NCI-H345 treated with DMSO at 0.1 percent for 48 hours (cell line): Measurements from ENCODE around the gene TRNP1.
A peak's percentile ranks its signal among the peaks of the same experiment; 100 is the strongest.

ENCODE experiments used
- DNase-seq: peaks from one replicate; lab custom pipeline; 2025; ENCODE audit not compliant: unreplicated experiment; lab: John Stamatoyannopoulos, UW

TRNP1 gene

GRCh38 chr1:27025718-27026117 is 32.2 kb downstream of the TRNP1 start:
- no peak for DNase-seq

DNA sequence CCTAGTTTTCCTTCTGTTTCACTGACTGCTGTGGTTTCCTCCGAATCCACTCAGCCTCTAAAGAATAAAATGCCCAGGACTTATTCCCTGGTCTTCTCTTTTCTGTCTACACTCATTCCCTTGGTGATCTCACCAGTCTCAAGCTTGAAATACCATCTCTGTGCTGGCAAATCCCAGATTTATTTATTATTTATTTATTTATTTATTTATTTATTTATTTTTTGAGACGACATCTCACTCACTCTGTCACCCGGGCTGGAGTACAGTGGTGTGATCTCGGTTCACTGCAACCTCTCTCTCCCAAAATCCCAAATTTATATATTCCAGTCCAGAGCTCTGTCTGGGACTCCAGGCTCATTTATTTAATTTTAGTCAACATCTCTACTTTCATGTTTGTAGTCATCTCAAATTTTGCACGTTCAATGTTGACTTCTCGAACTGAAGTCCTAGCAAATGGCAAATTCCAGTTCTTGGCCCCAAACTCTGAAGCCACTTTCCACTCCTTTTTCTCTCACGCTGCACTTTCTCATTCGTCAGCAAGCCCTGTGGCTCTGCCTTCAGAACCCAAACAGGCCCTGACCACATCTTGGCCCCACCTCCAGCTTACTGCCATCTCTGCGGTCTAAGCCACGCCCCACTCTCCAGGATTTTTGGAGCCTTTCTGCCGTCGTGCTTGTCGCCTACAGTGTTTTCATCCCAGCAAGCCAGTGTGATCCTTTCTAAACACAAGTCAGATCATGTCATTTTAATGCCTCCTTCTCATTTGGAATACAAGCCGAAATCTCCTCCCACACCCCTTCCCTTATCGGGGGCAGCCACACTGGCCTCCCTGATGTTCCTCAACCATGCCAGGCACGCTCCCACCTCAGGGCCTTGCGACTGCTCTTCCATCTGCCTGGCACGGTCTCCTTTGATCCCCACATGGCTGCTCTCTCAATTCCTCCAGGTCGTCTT is 33.4 kb downstream of the TRNP1 start:
- peak; percentile 32 for DNase-seq

DNA sequence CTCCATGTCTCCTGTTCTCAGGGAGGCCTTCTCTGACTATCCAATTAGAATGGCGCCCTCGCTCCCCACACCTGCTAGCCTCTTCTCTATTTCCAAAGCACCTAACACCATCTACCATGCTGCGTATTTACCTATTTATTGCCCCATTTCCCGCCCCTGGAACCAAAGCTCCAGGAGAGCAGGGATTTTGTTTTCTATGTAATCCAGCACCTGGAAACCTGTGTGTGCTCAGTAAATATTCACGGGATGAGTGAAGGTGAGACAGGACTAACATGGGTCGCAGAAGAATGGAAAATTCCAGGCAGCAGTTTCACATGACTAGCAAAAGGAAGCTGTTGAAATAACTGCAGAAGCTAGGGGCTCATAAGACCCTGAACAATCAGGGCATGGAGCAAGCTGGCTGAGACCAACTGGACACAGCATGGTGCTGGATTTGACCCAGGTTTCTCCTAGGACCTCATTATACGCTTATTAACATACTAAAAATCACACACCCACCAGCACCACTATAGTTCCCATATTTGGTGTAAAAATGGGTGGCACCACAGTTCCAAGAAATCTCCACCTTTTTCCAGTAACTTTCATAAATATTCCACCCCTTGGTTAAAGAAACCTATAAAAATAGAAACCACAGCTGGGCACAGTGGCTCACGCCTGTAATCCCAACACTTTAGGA is 34.2 kb downstream of the TRNP1 start:
- peak; percentile 47 for DNase-seq

DNA sequence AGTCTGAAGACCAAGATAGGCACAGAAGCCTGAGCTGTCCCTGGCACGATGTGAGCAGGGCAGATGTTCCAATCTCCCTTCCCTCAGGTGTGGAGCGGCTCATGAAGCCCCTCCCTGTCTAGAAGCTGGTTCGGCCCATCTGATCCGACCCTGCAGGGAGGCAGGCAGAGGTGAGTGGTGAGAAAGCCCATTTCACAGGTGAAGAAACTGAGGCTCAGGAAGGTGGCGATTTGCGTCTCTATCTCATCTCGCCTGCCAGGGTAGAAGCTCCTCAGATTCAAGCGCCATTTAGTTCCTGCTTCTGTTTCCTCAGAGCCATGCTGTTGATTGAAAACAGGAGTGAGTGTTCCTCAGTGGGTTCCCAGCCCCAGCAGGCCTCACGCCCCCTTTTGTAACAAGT is 36.0 kb downstream of the TRNP1 start:
- DNase-seq: no peak

DNA sequence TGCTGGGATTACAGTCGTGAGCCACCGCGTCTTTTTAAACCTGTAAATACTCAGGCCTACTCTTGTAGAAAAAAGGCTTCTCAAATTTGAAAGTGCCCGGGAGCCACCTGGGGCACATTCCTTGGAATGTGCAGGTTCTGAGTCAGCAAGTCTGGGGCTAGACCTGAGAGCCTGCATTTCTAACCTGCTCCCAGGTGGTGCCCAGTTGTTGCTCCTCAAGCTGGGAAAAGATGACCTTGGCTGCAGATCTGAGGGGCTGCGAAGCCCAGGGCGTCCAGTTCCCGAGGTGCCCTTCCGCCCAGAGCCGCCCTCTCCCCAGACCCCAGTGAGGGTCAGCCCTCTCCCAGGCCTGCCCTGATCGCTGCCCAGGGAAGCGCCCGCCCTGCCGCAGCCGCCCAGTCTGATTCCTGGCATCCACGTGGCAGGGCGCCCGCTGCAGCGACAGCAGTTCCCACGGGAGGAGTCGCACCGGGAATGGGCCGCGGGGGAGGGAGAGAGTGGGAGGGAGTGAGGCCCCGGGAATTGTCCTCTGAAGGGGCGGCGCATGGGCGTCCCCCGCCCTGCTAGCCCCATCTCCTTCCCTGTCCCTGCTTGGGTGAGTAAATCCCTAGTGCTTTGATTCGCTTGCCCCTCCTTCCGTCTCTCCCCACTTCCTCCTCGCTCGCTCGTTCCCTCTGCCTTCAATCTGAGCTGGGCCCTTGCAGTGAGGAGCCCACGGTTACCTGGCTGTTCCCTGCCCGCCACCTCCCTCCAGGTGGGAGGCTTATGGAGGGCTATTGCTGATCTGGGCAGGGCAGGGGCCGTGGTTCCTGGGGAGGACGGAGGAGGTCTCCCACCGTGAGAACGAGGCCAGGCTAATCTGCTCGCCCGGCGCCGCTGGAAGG is 38.0 kb downstream of the TRNP1 start:
- DNase-seq: no peak

- DNase-seq: no peak
Measured at GRCh38 chr1:27032119-27032461, 38.6 kb downstream of the TRNP1 start.

DNA sequence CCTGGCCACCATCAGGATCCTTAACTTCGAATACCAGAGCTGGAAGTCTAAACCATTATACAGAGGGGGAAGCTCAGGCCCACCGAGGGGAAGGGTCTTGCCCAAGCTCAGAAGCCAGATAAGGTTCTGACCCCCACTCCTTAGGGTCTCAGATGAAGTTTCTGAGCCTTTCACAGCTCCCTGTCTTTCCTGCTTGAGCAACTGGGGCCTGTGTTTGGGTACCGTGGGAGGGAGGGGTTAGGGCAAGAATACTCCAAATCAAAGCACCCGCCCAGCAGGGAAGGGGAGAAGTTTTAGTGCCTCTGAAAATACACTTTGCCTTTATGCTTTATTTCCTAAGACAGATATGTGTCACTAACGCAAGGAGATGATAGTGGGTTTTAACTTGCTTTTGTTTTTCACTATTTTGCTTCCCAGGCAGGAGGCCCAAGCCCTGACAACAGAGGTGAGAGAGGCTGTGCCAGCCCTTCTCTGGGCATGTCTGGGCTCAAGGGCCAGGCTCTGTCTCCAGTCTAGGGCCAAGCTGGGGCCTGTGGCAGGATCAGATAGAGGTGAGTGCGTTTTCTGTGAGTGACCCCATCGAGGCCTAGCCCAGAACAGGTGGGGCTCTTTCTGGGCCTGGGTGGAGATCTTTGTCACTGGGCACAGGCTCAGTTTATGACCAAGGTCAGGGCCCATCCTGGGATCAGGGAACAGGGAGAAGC is 39.7 kb downstream of the TRNP1 start:
- no peak for DNase-seq

GRCh38 chr1:27035344-27035743 is 41.9 kb downstream of the TRNP1 start:
- no peak for DNase-seq

DNA sequence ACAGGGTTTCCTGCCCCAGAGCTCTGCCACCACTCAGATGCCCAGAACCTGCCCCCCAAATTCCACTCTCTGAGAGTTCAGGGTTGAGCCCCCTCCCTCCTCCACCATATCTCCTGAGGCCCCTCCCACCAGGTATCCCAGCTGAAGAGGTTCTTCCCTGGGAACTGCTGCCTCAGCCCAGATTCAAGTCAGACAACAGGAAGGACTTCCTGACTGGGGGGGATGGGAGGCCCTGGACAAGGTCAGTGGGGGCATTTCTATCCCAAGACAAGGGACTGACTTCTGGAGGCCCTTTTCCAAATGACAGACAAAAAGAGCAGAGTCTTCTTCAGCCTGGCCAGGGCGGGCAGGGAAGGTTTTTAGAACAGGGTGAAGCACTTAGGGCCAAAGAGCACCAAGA is 43.2 kb downstream of the TRNP1 start:
- no peak for DNase-seq

GRCh38 chr1:27037518-27037917 is 44.0 kb downstream of the TRNP1 start:
- no peak for DNase-seq

DNA sequence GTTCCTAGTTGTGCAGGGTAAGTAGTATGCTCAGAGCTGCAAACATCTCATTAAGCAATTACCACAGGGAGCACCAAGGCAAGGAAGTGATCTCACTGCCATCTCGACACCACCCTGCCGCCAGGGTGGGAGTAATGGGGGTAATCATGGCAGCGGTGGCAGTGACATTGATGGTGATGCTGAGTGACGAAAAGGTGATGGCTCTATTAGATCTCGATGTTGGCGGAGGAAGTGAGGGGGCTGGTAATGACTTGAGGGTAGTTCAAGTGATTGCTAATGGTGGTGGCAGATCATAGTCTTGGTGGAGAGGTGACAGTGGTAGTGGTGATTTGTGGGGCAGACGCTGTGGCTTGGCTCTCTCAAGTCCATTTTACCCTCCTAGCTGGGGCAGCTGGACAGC is 44.5 kb downstream of the TRNP1 start:
- no peak for DNase-seq

GRCh38 chr1:27042670-27043069 is 49.2 kb downstream of the TRNP1 start:
- no peak for DNase-seq

- DNase-seq: peak; percentile 54
Measured at GRCh38 chr1:27044613-27045151, 51.2 kb downstream of the TRNP1 start.

DNA sequence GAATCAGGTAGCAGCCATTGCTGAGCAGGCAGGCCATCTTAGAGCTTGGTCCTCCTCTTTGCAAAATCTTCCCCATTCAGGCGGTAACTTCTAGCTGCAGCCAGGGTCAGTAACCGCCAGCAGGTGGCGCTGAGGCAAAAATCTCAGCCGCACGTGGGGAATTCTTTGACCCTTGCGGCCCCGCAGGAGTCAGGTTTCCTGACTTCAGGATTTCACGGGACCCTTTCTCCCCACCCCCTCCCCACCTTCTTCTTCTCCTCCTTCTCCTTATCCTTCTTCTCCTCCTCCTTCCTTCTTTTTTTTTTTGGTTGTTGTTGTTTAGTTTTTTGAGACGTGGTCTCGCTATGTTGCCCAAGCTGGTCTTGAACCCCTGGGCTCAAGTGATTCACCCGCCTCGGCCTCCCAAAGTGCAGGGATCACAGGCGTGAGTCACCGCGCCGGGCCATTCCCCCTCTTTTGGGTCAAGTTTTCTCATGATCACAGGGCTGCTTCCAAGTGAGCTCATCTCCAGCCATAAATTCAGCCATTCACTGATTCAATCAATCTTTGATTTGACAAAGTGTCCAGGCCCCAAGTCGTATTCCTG is 52.6 kb downstream of the TRNP1 start:
- DNase-seq: peak; percentile 58

DNA sequence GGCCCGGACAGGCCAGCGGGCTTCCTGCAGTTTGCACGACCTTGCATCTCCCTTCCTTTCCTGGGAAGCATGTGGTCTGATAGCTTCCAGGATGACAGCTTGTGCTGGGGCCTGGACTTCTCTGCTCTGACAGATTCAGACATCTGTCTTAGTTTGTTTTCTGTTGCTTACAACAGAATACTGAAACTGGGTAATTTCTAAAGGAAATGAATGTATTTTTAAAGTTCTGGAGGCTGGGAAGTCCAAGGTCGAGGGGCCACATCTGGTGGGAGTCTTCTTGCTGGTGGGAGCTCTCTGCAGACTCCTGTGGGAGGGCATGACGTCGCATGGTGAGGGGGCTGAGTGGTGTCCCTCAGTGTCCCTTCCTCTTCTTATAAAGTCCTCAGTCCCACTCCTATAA is 54.4 kb downstream of the TRNP1 start:
- DNase-seq: no peak

DNA sequence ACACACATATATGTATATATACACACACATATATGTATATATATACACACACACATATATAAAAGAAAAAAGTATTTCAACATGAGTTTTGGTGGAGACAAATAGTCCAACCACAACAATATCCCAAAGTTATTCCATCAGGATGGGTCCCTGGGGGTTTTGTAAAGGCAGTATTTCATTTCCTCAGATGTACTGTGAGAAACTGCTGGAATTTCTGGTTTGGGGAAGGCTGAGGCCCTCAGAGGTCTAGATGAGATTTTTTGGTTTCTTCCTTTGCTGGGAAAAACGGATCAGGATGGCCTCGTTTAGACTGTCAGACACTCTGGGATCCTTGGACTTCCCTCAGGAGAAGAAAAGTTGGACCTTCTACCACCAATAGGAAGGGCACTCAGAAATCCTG is 55.6 kb downstream of the TRNP1 start:
- DNase-seq: no peak

DNA sequence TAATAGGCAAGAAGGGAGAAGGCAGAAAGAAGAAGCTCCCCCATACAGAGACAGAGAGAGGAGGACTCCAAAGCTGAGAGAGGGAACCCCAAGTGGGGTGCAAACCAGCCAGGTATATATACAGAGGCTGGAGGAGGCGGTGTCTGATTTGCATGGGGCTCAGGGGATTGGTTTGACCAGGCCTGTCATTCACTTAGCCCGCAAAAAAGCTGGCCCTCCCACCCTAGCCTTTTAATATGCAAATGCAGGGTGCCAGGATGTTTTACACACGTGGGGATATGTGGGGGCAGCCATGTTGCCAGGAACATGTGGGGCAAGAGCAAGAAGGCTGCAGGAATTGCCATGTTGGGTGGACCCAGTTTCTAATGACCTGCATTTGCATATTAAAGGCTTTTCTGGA is 56.1 kb downstream of the TRNP1 start:
- no peak for DNase-seq
